GM18526 (cell line): Measurements from ENCODE around the gene MEIS1.

Source experiments
- POLR2A ChIP-seq: IDR thresholded peaks from 3 replicates; pipeline ENCODE4 v1.6.1; 2011; ENCODE audit not compliant: insufficient read length; ENCODE audit errors: extremely low read depth

Gene MEIS1

GRCh38 chr2:66576561-66577320 is 141.8 kb downstream of the MEIS1 start:
- TF ChIP-seq POLR2A = no peak

GRCh38 chr2:66577321-66578053 is 142.6 kb downstream of the MEIS1 start:
- TF ChIP-seq POLR2A = no peak

GRCh38 chr2:66578054-66578686 is 143.2 kb downstream of the MEIS1 start:
- TF ChIP-seq POLR2A = no peak

GRCh38 chr2:66578687-66579106 is 143.8 kb downstream of the MEIS1 start:
- no peak for TF ChIP-seq POLR2A

- TF ChIP-seq POLR2A = no peak
Measured at GRCh38 chr2:66579186-66580126, 144.5 kb downstream of the MEIS1 start.

- TF ChIP-seq POLR2A = no peak
Measured at GRCh38 chr2:66580166-66581049, 145.5 kb downstream of the MEIS1 start.

- TF ChIP-seq POLR2A = no peak
Measured at GRCh38 chr2:66581339-66582103, 146.6 kb downstream of the MEIS1 start.

- TF ChIP-seq POLR2A = no peak
Measured at GRCh38 chr2:66582104-66582986, 147.4 kb downstream of the MEIS1 start.

GRCh38 chr2:66582987-66583880 is 148.3 kb downstream of the MEIS1 start:
- TF ChIP-seq POLR2A = no peak

- no peak for TF ChIP-seq POLR2A
Measured at GRCh38 chr2:66583881-66584280, 149.0 kb downstream of the MEIS1 start.

- TF ChIP-seq POLR2A = no peak
Measured at GRCh38 chr2:66585587-66585986, 150.7 kb downstream of the MEIS1 start.
